CD14-positive monocyte (primary cell): ENCODE measurements around the gene PPFIA4. TPM values are rescaled to one million over a fixed set of nuclear protein-coding genes. Genes with fewer than 3 reads are reported as not detected.

Experiments used
- DNase-seq, 3 donors: peaks; one replicate each; pipeline ENCODE4 v3.0.0-alpha.2; 2011 to 2022
- H2AFZ ChIP-seq: 2 replicates; pipeline ENCODE4 v1.6.0; 2012; ENCODE audit warnings: mild to moderate bottlenecking, low read depth, low read length, inconsistent platforms; ENCODE audit not compliant: insufficient read depth, poor library complexity, severe bottlenecking
- H3K27ac ChIP-seq, 2 donors: 1 replicate in 1 of 2; 2 replicates in 1 of 2; pipeline ENCODE4 v1.5.1; 2012 to 2013; ENCODE audit warnings: low read length in 2 of 2, control low read depth in 1 of 2, inconsistent platforms in 1 of 2, low read depth in 1 of 2, mild to moderate bottlenecking in 1 of 2
- H3K27me3 ChIP-seq, 2 donors: one replicate each; pipeline versions ENCODE4 v1.6.0 to v1.6.1; 2011 to 2013; ENCODE audit warnings: low read length in 2 of 2; ENCODE audit not compliant: control insufficient read depth in 2 of 2, insufficient read depth in 2 of 2
- H3K36me3 ChIP-seq, 2 donors: replicated peaks in 1 of 2; 1 replicate in 1 of 2; 2 replicates in 1 of 2; pipeline versions ENCODE4 v1.5.1 to v1.6.1; 2012 to 2013; ENCODE audit warnings: low read length in 2 of 2, control low read depth in 1 of 2, inconsistent platforms in 1 of 2, mild to moderate bottlenecking in 1 of 2; ENCODE audit not compliant: insufficient read depth in 2 of 2, control insufficient read depth in 1 of 2
- H3K4me1 ChIP-seq, 2 donors: 1 replicate in 1 of 2; 2 replicates in 1 of 2; pipeline versions ENCODE4 v1.5.1 to v1.6.1; 2012 to 2013; ENCODE audit warnings: low read length in 2 of 2, control low read depth in 1 of 2, inconsistent platforms in 1 of 2, mild to moderate bottlenecking in 1 of 2, moderate library complexity in 1 of 2; ENCODE audit not compliant: insufficient read depth in 2 of 2, control insufficient read depth in 1 of 2
- H3K4me2 ChIP-seq: replicated peaks from 2 replicates; pipeline ENCODE3; 2012; ENCODE audit warnings: low read length, moderate library complexity, mild to moderate bottlenecking; ENCODE audit not compliant: poor library complexity, severe bottlenecking; ENCODE audit errors: extremely low read depth
- H3K4me3 ChIP-seq, 3 experiments: fragments of 200-600 bp in 1 of 3; sonication (generic) in 1 of 3; replicated peaks in 1 of 3; 1 replicate in 2 of 3; 2 replicates in 1 of 3; pipeline ENCODE4 v1.5.1; 2011 to 2013; ENCODE audit warnings: low read length in 3 of 3, mild to moderate bottlenecking in 3 of 3, control low read depth in 2 of 3, low read depth in 2 of 3, inconsistent platforms in 1 of 3, moderate library complexity in 1 of 3
- H3K79me2 ChIP-seq: 2 replicates; pipeline ENCODE4 v1.6.0; 2012; ENCODE audit warnings: mild to moderate bottlenecking, control low read depth, inconsistent platforms, low read length, moderate library complexity; ENCODE audit not compliant: insufficient read depth
- H3K9ac ChIP-seq: 2 replicates; pipeline ENCODE4 v1.6.0; 2017; ENCODE audit warnings: low read length, mild to moderate bottlenecking; ENCODE audit not compliant: insufficient read depth, poor library complexity, severe bottlenecking
- H3K9me3 ChIP-seq, 2 donors: replicated peaks in 1 of 2; 1 replicate in 1 of 2; 2 replicates in 1 of 2; pipeline versions ENCODE4 v1.5.1 to v1.6.1; 2012 to 2013; ENCODE audit warnings: low read length in 2 of 2, control low read depth in 1 of 2; ENCODE audit not compliant: control insufficient read depth in 1 of 2, insufficient read depth in 1 of 2
- H4K20me1 ChIP-seq: 2 replicates; pipeline ENCODE4 v1.6.0; 2012; ENCODE audit warnings: mild to moderate bottlenecking, low read length, control low read depth, moderate library complexity; ENCODE audit not compliant: insufficient read depth
- H3K27ac Mint-ChIP-seq, 7 donors: one replicate each; pipeline ENCODE4 v1.8.0; 2020; ENCODE audit warnings: mild to moderate bottlenecking in 7 of 7, mixed read lengths in 7 of 7, moderate library complexity in 6 of 7, inconsistent platforms in 2 of 7
- H3K27me3 Mint-ChIP-seq, 3 donors: one replicate each; pipeline ENCODE4 v1.8.0; 2021 to 2022; ENCODE audit warnings: low read depth in 3 of 3, mild to moderate bottlenecking in 3 of 3, mixed read lengths in 3 of 3, moderate library complexity in 3 of 3, inconsistent platforms in 1 of 3
- H3K36me3 Mint-ChIP-seq, 2 donors: one replicate each; pipeline ENCODE4 v1.8.0; 2020; ENCODE audit warnings: mixed read lengths in 2 of 2, inconsistent platforms in 1 of 2, mild to moderate bottlenecking in 1 of 2
- H3K4me1 Mint-ChIP-seq: one replicate; pipeline ENCODE4 v1.8.0; 2020; ENCODE audit warnings: mild to moderate bottlenecking, mixed read lengths
- H3K4me3 Mint-ChIP-seq, 2 donors: one replicate each; pipeline ENCODE4 v1.8.0; 2020; ENCODE audit warnings: mild to moderate bottlenecking in 2 of 2, mixed read lengths in 2 of 2, moderate library complexity in 1 of 2
- H3K9me3 Mint-ChIP-seq, 7 donors: one replicate each; pipeline ENCODE4 v1.8.0; 2020 to 2022; ENCODE audit warnings: mixed read lengths in 7 of 7, mild to moderate bottlenecking in 6 of 7, moderate library complexity in 6 of 7, inconsistent platforms in 2 of 7
- WGBS: methylation state at CpG from one replicate; pipeline ENCODE4 v1.1.5; 2013; ENCODE audit warnings: missing lambda C conversion rate; ENCODE audit not compliant: insufficient coverage; 5-methylcytosine and 5-hydroxymethylcytosine counted together
- intact Hi-C, 2 donors: fragments of 100-400 bp; cut with micrococcal nuclease; formaldehyde crosslinking; loops; one replicate each; pipeline versions ENCODE4 v1.15.0 to v1.15.1; 2023
- polyA plus RNA-seq, 3 donors: library from polyadenylated mRNA; depleted of rRNA in 1 of 3; unstranded in 2 of 3; stranded (reverse) in 1 of 3; fragments of 300-500 nt in 2 of 3; fragments of >200 nt in 1 of 3; fragmentation: Illumina TruSeq in 2 of 3; gene quantifications; 1 replicate in 2 of 3; 2 replicates in 1 of 3; pipeline ENCODE4 v1.2.3, GENCODE V29; 2012 to 2021
- TF ChIP-seq, protein P1 (sequence below): fragments of 200-600 bp; IDR thresholded peaks from one replicate; pipeline ENCODE4 v1.8.0; 2022; ENCODE audit warnings: antibody characterized with exemption, mild to moderate bottlenecking

The PPFIA4 gene
- polyA plus RNA-seq, 3 donors, result 0.52 to 1.0 (median 0.97) TPM

DNA sequence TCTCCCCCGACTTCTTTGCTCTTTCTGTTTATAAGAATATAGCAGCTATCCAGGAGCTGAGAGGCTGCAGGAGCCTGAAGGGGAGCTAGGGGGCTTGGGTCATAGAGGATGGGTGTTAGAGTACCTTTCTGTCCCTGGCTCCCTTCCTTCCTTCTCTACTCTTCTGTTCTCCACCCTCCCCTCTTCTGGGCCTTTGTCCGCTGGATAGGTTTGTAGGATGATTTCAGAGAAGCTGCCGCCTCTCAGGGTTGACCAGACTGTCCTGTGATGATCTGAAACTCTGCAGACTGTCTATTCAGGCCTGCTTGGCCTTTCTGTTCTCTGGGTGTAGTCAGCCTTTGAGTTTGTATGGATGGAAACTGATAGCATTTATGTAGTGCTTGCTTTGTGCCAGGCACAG, 26.3 kb downstream of the PPFIA4 start:
- Mint-ChIP-seq H3K27me3 (peaks cover 6 to 11% (median 10%) of the 10 kb centered on the region in 3 donors), H3K36me3 (no peaks in the 10 kb centered on the region), H3K4me3 (no peak overlapping the region), H3K9me3 (peaks cover 0 to 3% (median 0%) of the 10 kb centered on the region in 7 donors), H3K4me1 (peaks cover 30% of the 10 kb centered on the region), H3K27ac (no peak overlapping the region)
- Histone ChIP-seq H3K9ac (no peak overlapping the region), H3K36me3 (no peaks in the 10 kb centered on the region), H4K20me1 (no peaks in the 10 kb centered on the region), H2AFZ (no peak overlapping the region), H3K4me1 (peaks cover 19 to 20% of the 10 kb centered on the region in 2 donors), H3K9me3 (no peaks in the 10 kb centered on the region), H3K27me3 (no peaks in the 10 kb centered on the region), H3K4me2 (no peak overlapping the region), H3K4me3 (no peak overlapping the region), H3K79me2 (no peaks in the 10 kb centered on the region), H3K27ac (no peak overlapping the region)
- TF ChIP-seq, protein P1, sequence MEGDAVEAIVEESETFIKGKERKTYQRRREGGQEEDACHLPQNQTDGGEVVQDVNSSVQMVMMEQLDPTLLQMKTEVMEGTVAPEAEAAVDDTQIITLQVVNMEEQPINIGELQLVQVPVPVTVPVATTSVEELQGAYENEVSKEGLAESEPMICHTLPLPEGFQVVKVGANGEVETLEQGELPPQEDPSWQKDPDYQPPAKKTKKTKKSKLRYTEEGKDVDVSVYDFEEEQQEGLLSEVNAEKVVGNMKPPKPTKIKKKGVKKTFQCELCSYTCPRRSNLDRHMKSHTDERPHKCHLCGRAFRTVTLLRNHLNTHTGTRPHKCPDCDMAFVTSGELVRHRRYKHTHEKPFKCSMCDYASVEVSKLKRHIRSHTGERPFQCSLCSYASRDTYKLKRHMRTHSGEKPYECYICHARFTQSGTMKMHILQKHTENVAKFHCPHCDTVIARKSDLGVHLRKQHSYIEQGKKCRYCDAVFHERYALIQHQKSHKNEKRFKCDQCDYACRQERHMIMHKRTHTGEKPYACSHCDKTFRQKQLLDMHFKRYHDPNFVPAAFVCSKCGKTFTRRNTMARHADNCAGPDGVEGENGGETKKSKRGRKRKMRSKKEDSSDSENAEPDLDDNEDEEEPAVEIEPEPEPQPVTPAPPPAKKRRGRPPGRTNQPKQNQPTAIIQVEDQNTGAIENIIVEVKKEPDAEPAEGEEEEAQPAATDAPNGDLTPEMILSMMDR, result no peak
- DNase-seq, result no peak
- WGBS, result no CpG with 5 or more reads among the region's 3 CpGs
- intact Hi-C loops, result no loop called here

DNA sequence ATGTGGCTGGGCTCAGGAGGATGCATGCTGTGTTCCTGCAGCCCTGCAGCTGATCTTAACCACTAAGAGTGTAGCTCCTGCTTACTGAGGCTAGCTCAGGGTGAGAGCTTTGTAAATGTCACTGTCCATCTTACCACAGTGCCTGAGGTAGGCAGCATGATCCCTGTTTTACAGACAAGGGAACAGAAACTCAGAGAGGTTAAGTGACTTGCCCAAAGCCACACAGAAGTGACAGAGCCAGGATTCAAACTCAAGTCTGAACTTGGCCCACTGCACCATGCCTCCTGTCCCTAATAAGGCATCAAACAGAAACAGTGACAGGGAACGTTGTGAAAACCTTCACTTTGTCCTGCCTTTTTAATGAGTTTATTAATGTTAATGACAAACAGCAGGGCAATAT, 27.9 kb downstream of the PPFIA4 start:
- Histone ChIP-seq H3K4me2 (no peak overlapping the region), H2AFZ (no peak overlapping the region), H3K79me2 (no peaks in the 10 kb centered on the region), H3K36me3 (no peaks in the 10 kb centered on the region), H3K9me3 (no peaks in the 10 kb centered on the region), H3K9ac (no peak overlapping the region), H4K20me1 (no peaks in the 10 kb centered on the region), H3K4me1 (peaks cover 34 to 35% of the 10 kb centered on the region in 2 donors), H3K27ac (no peak overlapping the region), H3K4me3 (no peak overlapping the region), H3K27me3 (no peaks in the 10 kb centered on the region)
- TF ChIP-seq, protein P1, result no peak
- H3K9me3 Mint-ChIP-seq, result peaks cover 0 to 3% (median 0%) of the 10 kb centered on the region in 7 donors
- H3K27ac Mint-ChIP-seq, result no peak overlapping the region
- peaks cover 46% of the 10 kb centered on the region for H3K4me1 Mint-ChIP-seq
- intact Hi-C loops, result no loop called here
- no peaks in the 10 kb centered on the region for H3K36me3 Mint-ChIP-seq
- DNase-seq, result no peak
- H3K27me3 Mint-ChIP-seq, result peaks cover 5 to 6% (median 6%) of the 10 kb centered on the region in 3 donors
- WGBS, result no CpG with 5 or more reads among the region's 1 CpG
- H3K4me3 Mint-ChIP-seq, result no peak overlapping the region
